Measurements from ENCODE around the gene KIDINS220. TPM values are rescaled to one million over a fixed set of nuclear protein-coding genes. Genes with fewer than 3 reads are reported as not detected.

Gene KIDINS220
- total RNA-seq, 2 donors from 2014 or later = 37.1 to 51.0 TPM

DNA sequence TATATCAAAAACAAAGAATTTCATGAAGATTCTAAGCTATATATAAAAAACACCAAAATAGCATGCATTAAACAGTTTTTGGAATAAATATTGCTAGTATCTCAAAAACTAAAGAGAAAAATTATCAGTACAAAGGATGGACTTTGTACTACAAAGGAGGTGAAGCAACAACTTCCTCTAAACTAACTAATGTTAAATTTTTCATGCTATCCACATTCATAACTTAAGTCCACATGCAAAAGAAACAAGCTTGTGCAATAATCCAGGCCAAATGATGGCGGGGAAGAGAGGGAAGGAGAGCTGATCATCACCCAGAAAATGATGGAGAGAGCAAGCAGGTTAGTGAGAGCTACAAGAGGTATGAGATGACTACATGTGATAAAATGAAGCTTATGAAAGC, 70.1 kb downstream of the KIDINS220 start:
- H3K4me3 ChIP-seq = no peak overlapping the region
- no peaks in the 10 kb centered on the region for H3K27me3 ChIP-seq
- TF ChIP-seq, protein P1, sequence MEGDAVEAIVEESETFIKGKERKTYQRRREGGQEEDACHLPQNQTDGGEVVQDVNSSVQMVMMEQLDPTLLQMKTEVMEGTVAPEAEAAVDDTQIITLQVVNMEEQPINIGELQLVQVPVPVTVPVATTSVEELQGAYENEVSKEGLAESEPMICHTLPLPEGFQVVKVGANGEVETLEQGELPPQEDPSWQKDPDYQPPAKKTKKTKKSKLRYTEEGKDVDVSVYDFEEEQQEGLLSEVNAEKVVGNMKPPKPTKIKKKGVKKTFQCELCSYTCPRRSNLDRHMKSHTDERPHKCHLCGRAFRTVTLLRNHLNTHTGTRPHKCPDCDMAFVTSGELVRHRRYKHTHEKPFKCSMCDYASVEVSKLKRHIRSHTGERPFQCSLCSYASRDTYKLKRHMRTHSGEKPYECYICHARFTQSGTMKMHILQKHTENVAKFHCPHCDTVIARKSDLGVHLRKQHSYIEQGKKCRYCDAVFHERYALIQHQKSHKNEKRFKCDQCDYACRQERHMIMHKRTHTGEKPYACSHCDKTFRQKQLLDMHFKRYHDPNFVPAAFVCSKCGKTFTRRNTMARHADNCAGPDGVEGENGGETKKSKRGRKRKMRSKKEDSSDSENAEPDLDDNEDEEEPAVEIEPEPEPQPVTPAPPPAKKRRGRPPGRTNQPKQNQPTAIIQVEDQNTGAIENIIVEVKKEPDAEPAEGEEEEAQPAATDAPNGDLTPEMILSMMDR (IDR thresholded peaks at IDR 0.05) = no peak
- H3K9me3 ChIP-seq = no peaks in the 10 kb centered on the region
- no peaks in the 10 kb centered on the region for H3K36me3 ChIP-seq
- H3K9ac ChIP-seq (ENCODE audit: low read depth in 2 of 2, low read length in 2 of 2) = no peak overlapping the region
- H3K4me1 ChIP-seq = no peaks in the 10 kb centered on the region
- no peak for DNase-seq
- no peak overlapping the region for H3K27ac ChIP-seq
- intact Hi-C loops (cut with DNase I) = loop anchor here (10.0 kb wide), 1 partner anchor 73 kb away; no protein-coding TSS in a partner anchor

- H3K9ac ChIP-seq (ENCODE audit: low read depth in 2 of 2, low read length in 2 of 2) = no peak overlapping the region
- no peaks in the 10 kb centered on the region for H3K27me3 ChIP-seq
- H3K36me3 ChIP-seq = no peaks in the 10 kb centered on the region
- no peaks in the 10 kb centered on the region for H3K9me3 ChIP-seq
- H3K4me3 ChIP-seq = no peak overlapping the region
- DNase-seq = no peak
- TF ChIP-seq, protein P1 (IDR thresholded peaks at IDR 0.05) = peak; percentile 28
- intact Hi-C loops (cut with DNase I) = loop anchor here (10.0 kb wide), 1 partner anchor 67 kb away; no protein-coding TSS in a partner anchor
- H3K27ac ChIP-seq = no peak overlapping the region
- H3K4me1 ChIP-seq = no peaks in the 10 kb centered on the region
These were observed 75.8 kb downstream of the KIDINS220 start for GRCh38 chr2:8761529-8762164.

DNA sequence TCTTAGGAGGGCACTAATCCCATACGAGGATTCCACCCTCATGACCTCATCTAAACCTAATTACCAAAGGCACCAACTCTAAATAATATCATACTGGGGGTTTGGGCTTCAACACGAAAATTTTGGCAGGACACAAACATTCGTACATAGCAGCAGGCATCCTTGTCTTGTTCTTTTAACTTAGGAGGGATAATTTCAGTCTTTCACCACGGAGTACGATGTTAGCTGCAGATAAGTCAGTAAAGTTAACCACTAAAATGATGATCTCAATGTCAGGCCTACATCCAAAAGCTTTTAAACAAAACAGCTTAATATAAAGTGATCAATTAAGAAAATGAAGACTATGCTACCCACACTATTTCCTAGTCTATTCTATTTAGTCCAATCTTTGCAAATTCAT, 80.7 kb downstream of the KIDINS220 start:
- H3K27ac ChIP-seq = no peak overlapping the region
- no peaks in the 10 kb centered on the region for H3K36me3 ChIP-seq
- H3K27me3 ChIP-seq = no peaks in the 10 kb centered on the region
- TF ChIP-seq, protein P1 (IDR thresholded peaks at IDR 0.05) = no peak
- H3K9ac ChIP-seq (ENCODE audit: low read depth in 2 of 2, low read length in 2 of 2) = no peak overlapping the region
- no peaks in the 10 kb centered on the region for H3K9me3 ChIP-seq
- no peak for DNase-seq
- H3K4me3 ChIP-seq = no peak overlapping the region
- H3K4me1 ChIP-seq = no peaks in the 10 kb centered on the region
- intact Hi-C loops (cut with DNase I) = loop anchor here (10.0 kb wide), 1 partner anchor 1332 kb away; no protein-coding TSS in a partner anchor

DNA sequence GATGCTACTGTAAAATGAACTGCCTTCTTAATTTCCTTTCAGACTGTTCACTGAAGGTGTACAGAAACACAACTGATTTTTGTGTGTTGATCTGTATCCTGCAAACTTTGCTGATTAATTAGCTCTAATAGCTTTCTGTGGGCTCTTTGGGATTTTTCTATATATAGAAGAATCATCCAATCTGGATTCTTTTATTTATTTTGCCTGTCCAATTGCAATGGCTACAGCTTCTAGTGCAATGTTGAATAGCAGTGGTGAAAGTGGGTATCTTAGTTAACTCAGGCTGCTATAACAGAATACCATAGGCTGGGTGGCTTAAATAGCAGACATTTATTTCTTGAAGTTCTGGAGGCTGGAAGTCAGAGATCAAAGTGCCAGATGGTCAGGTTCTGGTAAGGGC, 81.2 kb downstream of the KIDINS220 start:
- intact Hi-C loops (cut with DNase I) = loop anchor here (10.0 kb wide), 1 partner anchor 1331 kb away; no protein-coding TSS in a partner anchor
- Histone ChIP-seq H3K4me1 (no peaks in the 10 kb centered on the region), H3K9ac (ENCODE audit: low read depth in 2 of 2, low read length in 2 of 2) (no peak overlapping the region)

DNA sequence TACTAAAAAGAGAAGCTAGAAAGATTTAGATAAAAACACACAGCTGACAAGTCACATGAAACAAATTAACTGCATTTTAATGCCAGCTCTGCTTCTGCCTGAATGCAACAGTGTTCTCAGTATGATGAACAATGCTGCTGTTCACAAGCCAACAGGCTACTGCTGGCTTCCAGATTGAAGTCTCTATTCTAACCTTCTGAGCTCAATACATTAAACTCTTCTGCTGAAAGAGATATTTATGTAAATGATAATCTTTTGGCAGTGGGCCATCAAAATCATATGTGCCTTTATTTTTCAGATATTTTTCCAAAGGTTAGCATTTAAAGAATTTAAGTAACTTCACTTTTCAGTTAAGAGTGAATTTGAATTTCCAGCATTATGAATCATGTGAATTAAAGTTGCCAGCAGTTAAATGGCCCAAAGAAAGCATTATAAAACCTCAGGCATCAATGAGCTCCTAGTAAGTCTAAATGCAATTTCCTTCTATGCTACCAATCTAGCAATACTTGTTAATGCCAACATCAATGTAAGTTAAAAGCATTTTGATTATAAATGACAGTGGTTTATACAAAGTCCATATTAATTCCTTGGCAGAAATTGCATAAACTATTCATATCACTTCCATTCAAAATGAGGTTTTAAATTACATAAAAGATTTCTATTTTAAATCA, 83.2 kb downstream of the KIDINS220 start:
- Histone ChIP-seq H3K9me3 (no peaks in the 10 kb centered on the region), H3K36me3 (no peaks in the 10 kb centered on the region), H3K4me1 (no peaks in the 10 kb centered on the region), H3K9ac (ENCODE audit: low read depth in 2 of 2, low read length in 2 of 2) (no peak overlapping the region), H3K4me3 (no peak overlapping the region), H3K27me3 (no peaks in the 10 kb centered on the region), H3K27ac (no peak overlapping the region)
- TF ChIP-seq, protein P1 (IDR thresholded peaks at IDR 0.05) = no peak
- no peak for DNase-seq
- intact Hi-C loops (cut with DNase I) = loop anchor here (10.0 kb wide), 1 partner anchor 1329 kb away; no protein-coding TSS in a partner anchor

More for the DNA sequence above, 81.2 kb downstream of the KIDINS220 start:
- DNase-seq = no peak
- Histone ChIP-seq H3K4me3 (no peak overlapping the region), H3K27ac (no peak overlapping the region), H3K27me3 (no peaks in the 10 kb centered on the region), H3K36me3 (no peaks in the 10 kb centered on the region), H3K9me3 (no peaks in the 10 kb centered on the region)
- TF ChIP-seq, protein P1 (IDR thresholded peaks at IDR 0.05) = no peak
